ENCODE results near the gene ZP3. TPM values are rescaled to one million over a fixed set of nuclear protein-coding genes. Genes with fewer than 3 reads are reported as not detected.

ZP3 gene
- total and polyA plus RNA-seq, 2 of the 13 experiments (the other 11 are each of a cell fraction or from before 2014, with no cell fraction given), result not detected

DNA sequence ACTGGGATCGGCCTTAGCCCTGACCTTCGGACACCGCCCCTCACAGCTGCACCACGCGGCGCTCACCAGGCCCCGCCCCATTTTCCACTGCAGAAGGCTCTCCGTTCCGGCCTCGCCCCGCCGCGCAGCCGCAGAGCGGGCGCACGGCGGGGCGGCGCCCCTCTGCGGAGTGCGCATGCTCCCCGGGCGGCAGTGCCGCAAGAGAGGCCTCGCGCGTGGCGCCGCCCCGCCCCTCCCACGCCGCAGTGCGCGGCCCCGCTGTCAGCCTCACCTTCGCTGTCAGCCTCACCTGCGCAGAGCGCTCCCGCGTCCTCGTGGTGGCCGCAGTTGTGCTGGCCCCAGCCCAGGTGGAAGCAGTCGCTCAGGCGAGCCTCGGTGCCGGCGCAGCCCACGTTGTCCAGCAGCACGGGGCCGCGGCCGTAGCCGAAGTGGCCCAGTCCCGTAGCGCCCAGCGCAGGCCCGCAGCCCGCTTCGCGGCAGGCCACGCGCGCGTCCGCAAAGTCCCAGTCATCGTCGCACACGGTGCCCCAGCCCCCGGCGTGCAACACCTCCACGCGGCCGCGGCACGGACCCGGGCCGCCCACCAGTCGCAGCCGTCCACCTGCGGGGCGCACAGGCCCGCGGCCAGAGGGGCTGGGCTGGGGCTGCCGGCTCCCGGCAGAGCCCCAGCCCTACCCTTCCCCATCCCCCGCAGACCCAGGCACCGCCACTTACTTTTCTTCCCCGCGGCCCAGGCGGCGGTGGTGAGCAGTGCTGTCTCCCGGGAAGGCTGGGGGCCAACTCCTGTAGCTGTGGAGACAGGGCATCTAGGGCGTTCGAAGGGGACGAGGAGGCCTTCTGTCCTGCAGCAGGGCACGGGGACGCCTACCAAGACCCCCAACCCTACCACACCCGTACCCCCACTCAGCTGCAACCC is 31.4 kb upstream of the ZP3 start (continued):
- TF ChIP-seq, protein P1, sequence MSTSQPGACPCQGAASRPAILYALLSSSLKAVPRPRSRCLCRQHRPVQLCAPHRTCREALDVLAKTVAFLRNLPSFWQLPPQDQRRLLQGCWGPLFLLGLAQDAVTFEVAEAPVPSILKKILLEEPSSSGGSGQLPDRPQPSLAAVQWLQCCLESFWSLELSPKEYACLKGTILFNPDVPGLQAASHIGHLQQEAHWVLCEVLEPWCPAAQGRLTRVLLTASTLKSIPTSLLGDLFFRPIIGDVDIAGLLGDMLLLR (CRISPR knock-in tag; IDR thresholded peaks at IDR 0.05), result peak; percentile 89
- TF ChIP-seq, protein P2, sequence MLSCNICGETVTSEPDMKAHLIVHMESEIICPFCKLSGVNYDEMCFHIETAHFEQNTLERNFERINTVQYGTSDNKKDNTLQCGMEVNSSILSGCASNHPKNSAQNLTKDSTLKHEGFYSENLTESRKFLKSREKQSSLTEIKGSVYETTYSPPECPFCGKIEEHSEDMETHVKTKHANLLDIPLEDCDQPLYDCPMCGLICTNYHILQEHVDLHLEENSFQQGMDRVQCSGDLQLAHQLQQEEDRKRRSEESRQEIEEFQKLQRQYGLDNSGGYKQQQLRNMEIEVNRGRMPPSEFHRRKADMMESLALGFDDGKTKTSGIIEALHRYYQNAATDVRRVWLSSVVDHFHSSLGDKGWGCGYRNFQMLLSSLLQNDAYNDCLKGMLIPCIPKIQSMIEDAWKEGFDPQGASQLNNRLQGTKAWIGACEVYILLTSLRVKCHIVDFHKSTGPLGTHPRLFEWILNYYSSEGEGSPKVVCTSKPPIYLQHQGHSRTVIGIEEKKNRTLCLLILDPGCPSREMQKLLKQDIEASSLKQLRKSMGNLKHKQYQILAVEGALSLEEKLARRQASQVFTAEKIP (CRISPR knock-in tag; IDR thresholded peaks at IDR 0.05; ENCODE audit: borderline replicate concordance), result no peak
- TF ChIP-seq ZNF205 (CRISPR knock-in tag; IDR thresholded peaks at IDR 0.05) (no peak), ZNF432 (CRISPR knock-in tag; IDR thresholded peaks at IDR 0.05; ENCODE audit: borderline replicate concordance) (no peak), PRMT3 (CRISPR knock-in tag; IDR thresholded peaks at IDR 0.05; ENCODE audit: borderline replicate concordance, low read depth) (0 out of 2 replicates have a peak, but pooled peaks have one; percentile 59), ZNF274 (CRISPR knock-in tag; IDR thresholded peaks at IDR 0.05) (peak; percentile 79), ZNF510 (CRISPR knock-in tag; IDR thresholded peaks at IDR 0.05; ENCODE audit: low read depth) (no peak), ZNF614 (CRISPR knock-in tag; IDR thresholded peaks at IDR 0.05; ENCODE audit: borderline replicate concordance) (no peak), ATAD3A (CRISPR knock-in tag; IDR thresholded peaks at IDR 0.05) (peak; percentile 31; the same call in 1 of the 2 replicates), POLR2AphosphoS2 (IDR thresholded peaks at IDR 0.05; ENCODE audit: low read depth, low read length) (no peak), ZNF263 (CRISPR knock-in tag; IDR thresholded peaks at IDR 0.05) (no peak), RFXANK (CRISPR knock-in tag; IDR thresholded peaks at IDR 0.05) (peak; percentile 39; the same call in 1 of the 2 replicates), BHLHE40 (IDR thresholded peaks at IDR 0.05; ENCODE audit: low read length) (peak; percentile 28; the same call in 1 of the 2 replicates), ZKSCAN1 (IDR thresholded peaks at IDR 0.05; ENCODE audit: low read length) (no peak), ZMYM4 (CRISPR knock-in tag; IDR thresholded peaks at IDR 0.05) (peak; percentile 24; the same call in 1 of the 2 replicates), NFKB2 (CRISPR knock-in tag; IDR thresholded peaks at IDR 0.05; ENCODE audit: borderline replicate concordance) (peak; percentile 39; the same call in 1 of the 2 replicates), ZFP82 (CRISPR knock-in tag; IDR thresholded peaks at IDR 0.05; ENCODE audit: borderline replicate concordance) (peak; percentile 67; the same call in 1 of the 2 replicates), ZNF329 (CRISPR knock-in tag; IDR thresholded peaks at IDR 0.05; ENCODE audit: low read depth) (peak; percentile 91), ZNF841 (CRISPR knock-in tag; IDR thresholded peaks at IDR 0.05; ENCODE audit: borderline replicate concordance) (no peak), AKAP8 (CRISPR knock-in tag; IDR thresholded peaks at IDR 0.05) (peak; percentile 21; the same call in 1 of the 2 replicates), MTA3 (CRISPR knock-in tag; IDR thresholded peaks at IDR 0.05) (no peak), ZNF569 (CRISPR knock-in tag; IDR thresholded peaks at IDR 0.05; ENCODE audit: borderline replicate concordance) (no peak)
- TF ChIP-seq, protein P3, sequence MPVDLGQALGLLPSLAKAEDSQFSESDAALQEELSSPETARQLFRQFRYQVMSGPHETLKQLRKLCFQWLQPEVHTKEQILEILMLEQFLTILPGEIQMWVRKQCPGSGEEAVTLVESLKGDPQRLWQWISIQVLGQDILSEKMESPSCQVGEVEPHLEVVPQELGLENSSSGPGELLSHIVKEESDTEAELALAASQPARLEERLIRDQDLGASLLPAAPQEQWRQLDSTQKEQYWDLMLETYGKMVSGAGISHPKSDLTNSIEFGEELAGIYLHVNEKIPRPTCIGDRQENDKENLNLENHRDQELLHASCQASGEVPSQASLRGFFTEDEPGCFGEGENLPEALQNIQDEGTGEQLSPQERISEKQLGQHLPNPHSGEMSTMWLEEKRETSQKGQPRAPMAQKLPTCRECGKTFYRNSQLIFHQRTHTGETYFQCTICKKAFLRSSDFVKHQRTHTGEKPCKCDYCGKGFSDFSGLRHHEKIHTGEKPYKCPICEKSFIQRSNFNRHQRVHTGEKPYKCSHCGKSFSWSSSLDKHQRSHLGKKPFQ (CRISPR knock-in tag; IDR thresholded peaks at IDR 0.05; ENCODE audit: insufficient replicate concordance), result peak; percentile 89
- TF ChIP-seq, protein P4, sequence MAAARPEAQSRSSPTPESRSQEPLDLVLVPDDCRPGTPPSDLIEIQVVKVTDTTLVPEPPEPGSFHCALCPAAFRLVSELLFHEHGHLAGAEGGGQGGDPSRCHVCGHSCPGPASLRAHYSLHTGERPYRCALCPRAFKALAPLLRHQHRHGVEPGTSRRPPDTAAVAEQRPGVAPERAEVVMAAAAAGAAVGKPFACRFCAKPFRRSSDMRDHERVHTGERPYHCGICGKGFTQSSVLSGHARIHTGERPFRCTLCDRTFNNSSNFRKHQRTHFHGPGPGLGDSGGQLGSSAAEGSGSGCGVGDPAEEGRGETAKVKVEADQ (CRISPR knock-in tag; IDR thresholded peaks at IDR 0.05; ENCODE audit: borderline replicate concordance), result peak; percentile 92; the same call in 1 of the 2 replicates
